ENCODE data around the gene ERBB3. TPM values are rescaled to one million over a fixed set of nuclear protein-coding genes. Genes with fewer than 3 reads are reported as not detected.
A peak's percentile ranks its signal among the peaks of the same experiment; 100 is the strongest.

ERBB3 gene
- total and polyA plus RNA-seq, 8 donors: 26.6 to 367 (median 225) TPM

DNA sequence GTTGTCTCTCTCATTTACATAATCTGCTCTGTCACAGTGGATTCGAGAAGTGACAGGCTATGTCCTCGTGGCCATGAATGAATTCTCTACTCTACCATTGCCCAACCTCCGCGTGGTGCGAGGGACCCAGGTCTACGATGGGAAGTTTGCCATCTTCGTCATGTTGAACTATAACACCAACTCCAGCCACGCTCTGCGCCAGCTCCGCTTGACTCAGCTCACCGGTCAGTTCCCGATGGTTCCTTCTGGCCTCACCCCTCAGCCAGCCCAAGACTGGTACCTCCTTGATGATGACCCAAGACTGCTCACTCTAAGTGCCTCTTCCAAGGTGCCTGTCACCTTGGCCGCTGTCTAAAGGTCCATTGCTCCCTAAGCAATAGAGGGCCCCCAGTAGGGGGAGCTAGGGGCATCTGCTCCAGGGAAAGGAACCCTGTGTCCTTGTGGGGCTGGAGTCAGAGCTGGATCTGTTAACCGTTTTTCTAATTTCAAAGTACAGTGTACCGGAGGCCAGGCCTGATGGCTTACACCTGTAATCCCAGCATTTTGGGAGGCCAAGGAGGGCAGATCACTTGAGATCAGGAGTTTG lies 5.1 kb downstream of the ERBB3 start:
- WGBS, 5 donors: 81 to 85% (median 83%) methylated on average over 15 of the region's 15 CpGs
- TF ChIP-seq POLR2AphosphoS5 (IDR thresholded peaks at IDR 0.05) (no peak), EP300 (IDR thresholded peaks at IDR 0.05) (no peak), POLR2A (IDR thresholded peaks at IDR 0.05) (no peak), CTCF (IDR thresholded peaks at IDR 0.05) (peak in 2 of 7 experiments; percentile 14 to 36)
- H3K4me1 ChIP-seq: peaks cover 11 to 66% (median 49%) of the 10 kb centered on the region in 4 donors
- DNase-seq: peak; percentile 46
- H3K36me3 ChIP-seq: peaks cover 10 to 55% (median 39%) of the 10 kb centered on the region in 4 donors
- peak overlapping the region; percentile 31 to 96 (median 93) for H3K27ac ChIP-seq
- peaks cover 0 to 13% (median 6%) of the 10 kb centered on the region in 3 donors for H3K27me3 ChIP-seq
- no peaks in the 10 kb centered on the region for H3K9me3 ChIP-seq
- peak overlapping the region in 1 of 4 donors; percentile 10 for H3K4me3 ChIP-seq
- intact Hi-C loops (cut with DNase I; ENCODE audit: low total_unique reads): no loop called here

- Histone ChIP-seq H3K27me3 (peaks cover 0 to 4% (median 0%) of the 10 kb centered on the region in 3 donors), H3K4me1 (peaks cover 8 to 59% (median 45%) of the 10 kb centered on the region in 4 donors), H3K4me3 (peak overlapping the region in 1 of 4 donors; percentile 13), H3K9me3 (no peaks in the 10 kb centered on the region), H3K36me3 (peaks cover 10 to 64% (median 46%) of the 10 kb centered on the region in 4 donors), H3K27ac (peak overlapping the region; percentile 66 to 96 (median 79))
- WGBS, 5 donors: 41 to 63% (median 54%) methylated on average over 3 of the region's 3 CpGs
- no peak for TF ChIP-seq CTCF (IDR thresholded peaks at IDR 0.05)
- TF ChIP-seq POLR2AphosphoS5 (IDR thresholded peaks at IDR 0.05): peak in 2 of 3 donors; percentile 54 to 70
- DNase-seq: peak; percentile 78 to 82
- intact Hi-C loops (cut with DNase I; ENCODE audit: low total_unique reads): no loop called here
These were observed 6.1 kb downstream of the ERBB3 start for GRCh38 chr12:56086096-56086495.

DNA sequence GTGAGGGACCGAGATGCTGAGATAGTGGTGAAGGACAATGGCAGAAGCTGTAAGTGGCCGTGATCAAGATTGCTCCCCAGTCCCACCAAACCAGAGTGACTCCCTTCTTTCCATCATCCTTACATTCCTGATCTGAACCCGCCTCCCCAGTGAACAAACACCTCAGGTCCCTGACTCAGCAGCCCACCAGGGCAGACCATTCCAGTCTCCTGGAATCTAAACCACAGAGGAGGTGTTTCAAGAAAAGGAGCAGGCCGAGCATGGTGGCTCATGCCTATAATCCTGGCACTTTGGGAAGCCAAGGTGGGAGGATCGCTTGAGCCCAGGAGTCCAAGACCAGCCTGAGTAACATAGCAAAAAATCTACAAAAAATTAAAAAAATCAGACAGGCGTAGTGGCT lies 6.6 kb downstream of the ERBB3 start:
- no peak for DNase-seq
- TF ChIP-seq CTCF (IDR thresholded peaks at IDR 0.05) (no peak), POLR2AphosphoS5 (IDR thresholded peaks at IDR 0.05) (no peak), POLR2A (IDR thresholded peaks at IDR 0.05) (no peak), EP300 (IDR thresholded peaks at IDR 0.05) (no peak)
- WGBS, 5 donors: 54 to 76% (median 67%) methylated on average over 5 to 6 of the region's 6 CpGs
- Histone ChIP-seq H3K27ac (peak overlapping the region; percentile 66 to 96 (median 79)), H3K36me3 (peaks cover 10 to 67% (median 46%) of the 10 kb centered on the region in 4 donors), H3K9me3 (no peaks in the 10 kb centered on the region), H3K27me3 (no peaks in the 10 kb centered on the region), H3K4me3 (peak overlapping the region in 1 of 4 donors; percentile 13), H3K4me1 (peaks cover 8 to 59% (median 45%) of the 10 kb centered on the region in 4 donors)
- intact Hi-C loops (cut with DNase I; ENCODE audit: low total_unique reads): no loop called here

DNA sequence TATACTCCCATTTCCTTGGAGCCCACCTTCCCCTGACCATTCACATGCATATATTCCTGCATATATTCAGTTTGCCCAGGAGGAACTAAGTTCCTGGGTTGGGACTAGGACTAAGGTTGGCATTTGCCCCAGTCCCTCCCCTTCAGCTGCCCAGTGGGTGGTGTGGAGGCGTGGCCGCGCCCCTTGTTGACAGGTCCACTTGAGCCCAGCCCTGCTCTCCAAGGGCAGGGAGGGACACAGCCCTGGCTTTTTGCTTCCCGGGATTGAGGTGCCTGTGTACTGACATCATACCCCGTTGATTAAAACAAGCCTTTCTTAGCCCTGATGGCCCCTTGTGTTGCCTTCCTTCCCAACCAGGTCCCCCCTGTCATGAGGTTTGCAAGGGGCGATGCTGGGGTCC lies 7.3 kb downstream of the ERBB3 start:
- TF ChIP-seq EP300 (IDR thresholded peaks at IDR 0.05) (no peak), POLR2A (IDR thresholded peaks at IDR 0.05) (no peak), POLR2AphosphoS5 (IDR thresholded peaks at IDR 0.05) (peak in 2 of 3 donors; percentile 18 to 79), CTCF (IDR thresholded peaks at IDR 0.05) (no peak)
- Histone ChIP-seq H3K36me3 (peaks cover 10 to 73% (median 46%) of the 10 kb centered on the region in 4 donors), H3K4me1 (peaks cover 8 to 59% (median 44%) of the 10 kb centered on the region in 4 donors), H3K9me3 (no peaks in the 10 kb centered on the region), H3K27ac (peak overlapping the region; percentile 66 to 96 (median 79)), H3K27me3 (no peaks in the 10 kb centered on the region), H3K4me3 (peak overlapping the region in 1 of 4 donors; percentile 26)
- intact Hi-C loops (cut with DNase I; ENCODE audit: low total_unique reads): no loop called here
- DNase-seq: peak; percentile 91 to 97
- 42 to 59% (median 49%) methylated on average over 5 to 6 of the region's 6 CpGs for WGBS, 5 donors

Measured in stomach (tissue), 9 donors.